Measurements from ENCODE around the gene SLC37A1.

DNA sequence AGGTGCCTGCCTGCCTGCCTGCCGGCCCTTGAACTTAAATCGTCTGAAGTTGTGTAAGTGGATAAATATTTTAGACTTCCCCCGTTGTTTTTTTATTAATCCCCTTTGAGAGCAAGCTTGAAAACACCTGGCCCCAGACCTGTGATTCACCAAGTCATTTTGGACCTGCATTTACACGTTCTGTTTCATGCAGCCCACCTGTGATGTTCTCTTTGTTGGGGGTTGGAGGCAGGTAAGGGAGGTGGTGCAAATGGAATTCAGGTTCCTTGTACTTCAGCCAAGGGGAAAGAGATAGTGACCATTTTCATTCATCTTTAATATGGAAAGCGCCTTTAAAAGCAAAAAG, 1.2 kb downstream of the SLC37A1 start:
- TF ChIP-seq, protein P1, sequence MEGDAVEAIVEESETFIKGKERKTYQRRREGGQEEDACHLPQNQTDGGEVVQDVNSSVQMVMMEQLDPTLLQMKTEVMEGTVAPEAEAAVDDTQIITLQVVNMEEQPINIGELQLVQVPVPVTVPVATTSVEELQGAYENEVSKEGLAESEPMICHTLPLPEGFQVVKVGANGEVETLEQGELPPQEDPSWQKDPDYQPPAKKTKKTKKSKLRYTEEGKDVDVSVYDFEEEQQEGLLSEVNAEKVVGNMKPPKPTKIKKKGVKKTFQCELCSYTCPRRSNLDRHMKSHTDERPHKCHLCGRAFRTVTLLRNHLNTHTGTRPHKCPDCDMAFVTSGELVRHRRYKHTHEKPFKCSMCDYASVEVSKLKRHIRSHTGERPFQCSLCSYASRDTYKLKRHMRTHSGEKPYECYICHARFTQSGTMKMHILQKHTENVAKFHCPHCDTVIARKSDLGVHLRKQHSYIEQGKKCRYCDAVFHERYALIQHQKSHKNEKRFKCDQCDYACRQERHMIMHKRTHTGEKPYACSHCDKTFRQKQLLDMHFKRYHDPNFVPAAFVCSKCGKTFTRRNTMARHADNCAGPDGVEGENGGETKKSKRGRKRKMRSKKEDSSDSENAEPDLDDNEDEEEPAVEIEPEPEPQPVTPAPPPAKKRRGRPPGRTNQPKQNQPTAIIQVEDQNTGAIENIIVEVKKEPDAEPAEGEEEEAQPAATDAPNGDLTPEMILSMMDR (IDR thresholded peaks at IDR 0.05), result no peak
- no peak for TF ChIP-seq ZFX (IDR thresholded peaks at IDR 0.05; ENCODE audit: borderline replicate concordance)

Measured in 22Rv1 (cell line).